GM12891 (cell line): ENCODE data around the gene DEDD2.

Source experiments
- DNase-seq: peaks from one replicate; pipeline ENCODE4 v3.0.0; 2011; ENCODE audit warnings: low spot score; ENCODE audit not compliant: insufficient read length
- FAIRE-seq: peaks from 2 replicates; lab custom pipeline; 2011; peaks lifted over from hg19 to GRCh38; lab: Jason Lieb, UNC
- PAX5 ChIP-seq: IDR thresholded peaks from 2 replicates; pipeline ENCODE4 v1.6.1; 2011; ENCODE audit warnings: low read length, moderate library complexity, mild to moderate bottlenecking; ENCODE audit not compliant: insufficient read depth, severe bottlenecking
- POLR2A ChIP-seq: IDR thresholded peaks from 2 replicates; pipeline ENCODE4 v1.6.1; 2011; ENCODE audit warnings: low read depth, low read length, control low read depth
- POLR2AphosphoS5 ChIP-seq: IDR thresholded peaks from 2 replicates; pipeline ENCODE4 v1.6.1; 2011; ENCODE audit warnings: low read depth, low read length, control low read depth
- POU2F2 ChIP-seq: IDR thresholded peaks from 2 replicates; pipeline ENCODE4 v1.6.1; 2011; ENCODE audit warnings: low read depth, mild to moderate bottlenecking, control low read depth, low read length, moderate library complexity
- SPI1 ChIP-seq: IDR thresholded peaks from 2 replicates; pipeline ENCODE4 v1.6.1; 2011; ENCODE audit warnings: low read depth, low read length, control low read depth
- TAF1 ChIP-seq: IDR thresholded peaks from 2 replicates; pipeline ENCODE4 v1.6.1; 2011; ENCODE audit warnings: low read depth, low read length, control low read depth

DEDD2 gene

DNA sequence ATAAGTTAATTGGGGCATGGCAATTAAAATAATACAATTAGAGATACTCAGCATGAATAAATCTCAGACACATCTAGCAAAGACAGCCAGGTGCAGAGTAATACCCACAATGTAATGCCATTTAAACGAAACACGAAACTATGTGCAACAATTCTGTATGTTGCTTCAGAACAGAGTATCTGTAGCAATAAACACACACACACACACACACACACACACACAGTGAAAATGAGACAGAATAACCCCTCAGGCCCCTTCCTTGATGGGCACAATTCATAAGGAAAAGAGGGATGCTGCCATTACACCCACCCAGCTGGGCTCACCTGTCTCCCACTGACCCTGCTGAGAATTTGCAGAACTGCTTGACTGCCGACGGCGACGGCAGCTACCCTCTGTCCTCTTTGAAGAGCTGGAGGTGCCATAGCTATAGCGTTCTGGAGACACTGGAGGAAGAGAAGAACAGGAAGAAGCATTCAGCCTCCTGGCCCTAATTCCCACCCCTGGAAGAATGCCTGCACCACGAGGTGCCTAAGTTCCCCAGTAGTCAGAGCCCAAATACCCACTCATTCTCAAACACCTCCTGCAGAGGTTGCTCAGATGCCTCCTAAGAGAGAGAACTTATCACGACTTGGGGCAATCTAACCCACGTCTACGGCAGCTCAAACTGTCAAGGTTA, 2.5 kb downstream of the DEDD2 start:
- no peak for FAIRE-seq
- TF ChIP-seq SPI1 (no peak), POLR2A (no peak), POU2F2 (no peak)
- DNase-seq = no peak

DNA sequence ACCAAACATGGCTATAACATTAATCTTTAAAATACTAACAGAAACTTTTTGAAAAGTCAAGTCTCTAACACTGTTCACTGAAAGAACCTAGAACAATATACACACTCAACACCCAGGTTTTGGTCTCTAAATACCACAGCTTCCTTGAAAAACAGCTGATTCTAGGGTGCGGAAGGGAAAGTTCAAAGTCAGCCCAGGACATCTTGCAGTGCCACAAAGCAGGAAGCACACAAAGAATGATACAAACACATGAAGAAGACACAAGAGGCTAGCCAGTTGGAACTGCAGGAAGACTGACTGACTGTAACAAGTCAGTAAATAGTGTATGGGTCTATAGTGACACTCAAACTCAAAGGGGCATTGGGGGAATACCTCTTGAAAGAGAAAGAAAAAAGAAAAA, 4.6 kb downstream of the DEDD2 start:
- DNase-seq = no peak
- FAIRE-seq = no peak
- TF ChIP-seq POU2F2 = no peak
- no peak for TF ChIP-seq SPI1
- TF ChIP-seq TAF1 = no peak

DNA sequence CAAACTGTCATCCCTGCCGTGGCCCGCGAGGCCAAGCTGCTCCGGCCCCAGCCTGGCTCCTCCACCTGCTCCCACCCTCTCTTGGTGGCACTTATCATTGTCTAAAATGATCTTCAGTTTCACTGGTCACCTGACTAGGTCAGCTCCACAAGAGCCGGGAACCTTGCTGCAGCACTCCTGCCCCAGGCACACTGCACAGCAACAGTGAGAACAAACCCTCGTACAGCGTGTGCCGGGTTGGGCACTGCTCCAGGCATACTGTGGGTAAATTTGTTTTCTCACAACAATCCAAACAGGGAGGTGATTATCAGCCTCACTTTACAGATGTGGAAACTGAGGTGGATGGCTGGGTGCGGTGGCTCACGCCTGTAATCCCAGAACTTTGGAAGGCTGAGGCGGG, 8.9 kb downstream of the DEDD2 start:
- DNase-seq (no peak), FAIRE-seq (no peak)
- no peak for TF ChIP-seq PAX5
- TF ChIP-seq TAF1 = no peak
- no peak for TF ChIP-seq POLR2AphosphoS5
- no peak for TF ChIP-seq SPI1
- no peak for TF ChIP-seq POU2F2
- TF ChIP-seq POLR2A = no peak

DNA sequence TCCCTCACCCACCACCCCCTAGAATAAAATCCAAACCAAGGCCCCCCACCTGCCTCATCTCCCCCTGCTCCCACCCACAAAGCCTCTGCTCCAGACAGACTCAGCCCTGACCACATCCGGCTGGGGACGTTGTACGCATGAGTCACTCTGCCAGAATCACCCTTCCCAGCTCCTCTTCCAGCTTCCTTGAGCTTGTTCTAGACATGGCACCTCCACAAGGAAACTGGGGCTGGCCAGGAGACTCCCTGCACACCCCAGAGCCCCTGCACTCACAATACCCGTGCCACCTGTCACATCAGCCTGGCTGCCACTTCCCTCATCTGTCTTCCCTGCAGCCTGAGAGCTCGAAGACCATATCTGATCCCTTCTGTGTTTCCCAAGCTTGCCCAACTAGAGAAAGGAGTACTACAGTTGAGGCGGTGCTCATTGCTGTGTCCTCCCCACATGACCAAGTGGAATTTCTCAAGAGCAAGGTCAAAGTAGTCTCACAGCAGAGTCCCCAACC, 9.7 kb downstream of the DEDD2 start:
- DNase-seq (no peak), FAIRE-seq (no peak)
- TF ChIP-seq POU2F2 (no peak), POLR2AphosphoS5 (no peak), PAX5 (no peak), POLR2A (no peak), SPI1 (no peak), TAF1 (no peak)

DNA sequence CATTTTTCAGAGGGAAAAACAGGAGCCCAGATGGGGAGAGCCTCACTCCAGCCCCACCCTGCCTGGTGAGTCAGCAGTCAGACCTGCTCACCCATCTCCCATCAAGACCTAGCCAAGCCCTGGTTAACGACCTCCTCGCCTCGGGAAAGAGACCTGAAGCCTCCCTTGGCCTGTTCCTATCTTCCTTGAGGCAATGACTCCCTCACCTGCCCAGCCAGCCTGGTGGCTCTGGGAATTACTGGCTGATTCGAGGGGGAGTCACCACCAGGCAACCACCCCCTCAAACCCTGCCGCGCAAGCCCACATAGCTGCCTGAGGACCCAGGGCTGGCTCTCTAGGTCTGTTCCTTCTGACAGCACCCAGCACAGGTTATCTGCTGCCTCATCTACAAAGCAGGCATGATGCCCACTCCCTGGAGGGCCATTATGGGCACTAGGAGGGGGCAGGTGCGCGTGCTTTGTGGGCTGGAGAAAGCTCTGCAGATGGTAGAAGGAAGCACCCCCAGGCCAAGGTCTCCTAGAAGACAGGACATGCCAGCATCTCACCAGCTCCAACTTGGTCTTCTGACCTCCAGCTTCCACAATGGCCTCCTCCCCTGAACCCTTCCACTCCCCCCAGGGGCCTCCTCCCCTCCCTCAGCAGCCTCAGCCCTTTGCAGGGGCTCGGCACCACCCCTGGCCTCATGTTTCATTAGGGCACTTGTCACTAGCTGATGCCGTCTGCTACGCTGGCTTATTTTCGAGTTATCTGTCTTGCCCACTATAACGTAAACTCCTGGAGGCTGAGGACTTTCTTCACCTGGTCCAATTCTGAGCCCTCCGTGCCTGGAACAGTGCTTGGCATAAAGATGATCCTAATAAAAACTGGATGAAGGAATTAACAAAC, 10.4 kb downstream of the DEDD2 start:
- no peak for TF ChIP-seq POU2F2
- TF ChIP-seq POLR2AphosphoS5 = no peak
- TF ChIP-seq PAX5 = no peak
- TF ChIP-seq POLR2A = no peak
- TF ChIP-seq SPI1 = no peak
- no peak for TF ChIP-seq TAF1
- DNase-seq = no peak
- FAIRE-seq = no peak

DNA sequence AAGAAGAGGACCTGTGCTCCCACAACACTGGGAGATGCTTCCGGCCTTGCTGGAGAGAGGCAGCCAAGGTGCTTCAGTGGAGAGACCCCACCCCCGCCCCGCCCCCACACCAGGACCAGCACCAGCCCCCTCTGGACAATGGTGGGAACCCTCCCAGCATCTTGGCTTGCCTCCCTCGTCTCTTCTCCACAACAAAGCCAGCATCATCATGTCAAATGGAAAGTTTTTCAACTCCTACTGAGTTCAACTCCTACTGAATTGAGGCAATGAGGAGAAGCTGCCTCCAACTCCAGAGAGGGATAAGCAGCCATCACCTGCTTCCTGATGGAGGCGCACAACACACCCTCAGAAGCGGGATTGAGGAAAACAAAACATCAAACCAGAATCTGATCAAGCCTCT, 12.8 kb downstream of the DEDD2 start:
- DNase-seq = no peak
- FAIRE-seq = no peak

DNA sequence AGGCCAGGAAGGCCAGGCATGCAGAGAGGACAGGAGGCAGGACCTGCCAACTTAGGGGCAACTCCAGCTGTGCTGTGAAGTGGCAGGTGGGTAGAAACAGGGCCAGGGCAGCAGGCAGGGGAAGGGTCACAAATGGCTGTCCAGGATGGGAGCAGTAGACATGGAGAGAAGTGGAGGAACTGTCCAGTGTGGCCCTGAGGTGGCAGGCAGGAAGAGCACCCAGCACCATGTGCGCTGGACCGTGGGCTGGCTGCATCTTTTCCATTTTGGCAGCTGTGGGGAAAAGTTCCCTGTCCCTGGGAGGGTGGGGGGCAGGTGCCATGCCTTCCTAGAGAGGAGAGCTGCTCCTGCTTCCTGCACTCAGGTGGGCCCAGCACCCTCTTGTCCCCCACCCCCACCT, 13.8 kb downstream of the DEDD2 start:
- DNase-seq = no peak
- TF ChIP-seq POU2F2 (no peak), PAX5 (peak; percentile 99)
- FAIRE-seq = no peak

More for the DNA sequence above, 12.8 kb downstream of the DEDD2 start:
- TF ChIP-seq POLR2A (no peak), SPI1 (no peak), TAF1 (no peak), POU2F2 (no peak), PAX5 (no peak), POLR2AphosphoS5 (no peak)

DNA sequence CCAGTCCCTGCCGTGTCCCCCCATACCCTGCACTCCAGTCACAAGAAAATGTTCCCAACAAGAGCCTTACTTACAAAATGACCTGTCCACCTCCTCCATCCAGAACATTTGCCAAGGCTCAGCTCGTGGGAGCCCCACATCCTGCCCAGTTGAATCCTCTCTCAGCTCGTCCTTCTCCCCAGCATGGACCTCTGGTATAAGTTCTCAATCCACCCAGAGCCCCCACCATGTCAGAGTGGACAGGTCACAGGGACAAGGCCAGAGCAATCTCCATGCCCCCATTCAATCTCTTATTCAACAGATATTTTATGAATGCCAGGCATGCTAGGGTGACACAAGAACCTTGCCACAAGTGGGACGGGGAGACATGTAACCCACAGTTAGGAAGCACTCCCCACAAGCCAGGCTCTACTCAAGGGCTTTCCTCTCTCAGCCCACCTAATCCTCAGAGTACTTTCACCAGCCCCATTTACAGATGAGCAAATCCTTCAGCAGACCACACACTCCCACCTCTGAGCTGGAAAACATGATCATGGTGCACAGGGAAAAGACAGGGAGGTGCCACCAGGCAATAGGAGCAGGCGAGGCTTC, 15.1 kb downstream of the DEDD2 start:
- TF ChIP-seq POLR2A = no peak
- no peak for TF ChIP-seq TAF1
- no peak for DNase-seq
- no peak for FAIRE-seq

DNA sequence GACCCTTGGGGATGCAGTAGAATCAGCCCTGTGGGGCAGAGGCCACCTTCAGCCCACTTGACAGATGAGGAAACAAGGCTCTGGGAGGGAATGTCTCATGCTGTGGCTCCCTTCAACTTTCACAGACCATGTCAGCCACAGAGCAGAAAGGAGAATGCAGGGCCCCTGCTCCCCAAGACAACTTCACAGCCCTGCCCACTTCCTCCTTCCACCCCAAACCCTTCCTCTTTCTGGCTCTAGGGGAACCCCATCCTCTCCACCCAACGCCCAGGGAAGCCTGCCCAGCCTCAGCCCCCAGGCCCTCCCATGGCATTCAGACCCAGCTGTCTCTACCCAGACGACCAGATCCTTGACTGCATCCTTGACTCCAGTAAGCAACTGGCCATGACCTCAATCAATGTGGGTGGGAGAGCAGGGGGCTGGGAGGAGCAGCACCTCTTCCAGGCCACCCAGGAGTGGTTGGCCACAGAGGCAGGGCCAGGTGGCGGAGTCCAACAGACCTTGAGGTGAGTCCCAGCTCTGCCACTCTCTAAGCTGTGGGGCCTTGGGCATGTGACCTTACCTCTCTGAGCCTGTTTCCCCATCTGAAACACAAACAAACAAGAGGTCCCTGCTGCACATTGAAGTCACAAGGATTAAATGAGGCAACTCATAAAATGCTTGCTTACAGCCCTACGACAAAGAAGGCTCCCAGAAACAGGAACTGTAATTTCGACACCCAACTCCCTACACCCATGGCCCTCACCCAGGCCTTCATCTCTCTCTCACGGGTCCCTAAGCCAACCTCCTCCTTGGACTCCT, 15.8 kb downstream of the DEDD2 start:
- FAIRE-seq (no peak), DNase-seq (peak; percentile 72)
- TF ChIP-seq SPI1 = peak; percentile 97
- TF ChIP-seq POU2F2 = peak; percentile 34; the same call in 1 of the 2 replicates
- TF ChIP-seq POLR2AphosphoS5 = no peak
- no peak; the same call in 1 of the 2 replicates for TF ChIP-seq TAF1
